Astrocyte (in vitro differentiated cells and primary cell): Measurements from ENCODE around the gene DHTKD1. TPM values are rescaled to one million over a fixed set of nuclear protein-coding genes. Genes with fewer than 3 reads are reported as not detected.

ENCODE experiments used
- DNase-seq: peaks from one replicate; pipeline ENCODE4 v3.0.0-alpha.2; 2010; ENCODE audit warnings: low read depth
- FAIRE-seq: peaks from 2 replicates; lab custom pipeline; 2011; peaks lifted over from hg19 to GRCh38; lab: Jason Lieb, UNC
- H2AFZ ChIP-seq: 2 replicates; pipeline ENCODE4 v1.6.0; 2012; ENCODE audit warnings: low read depth, low read length, inconsistent platforms
- H3K27ac ChIP-seq: 2 replicates; pipeline ENCODE4 v1.5.1; 2011; ENCODE audit warnings: low read depth, low read length, inconsistent platforms
- H3K27me3 ChIP-seq: 2 replicates; pipeline ENCODE4 v1.6.0; 2011; ENCODE audit warnings: low read length, inconsistent platforms; ENCODE audit not compliant: insufficient read depth
- H3K36me3 ChIP-seq: 2 replicates; pipeline ENCODE4 v1.5.1; 2011; ENCODE audit warnings: low read length, inconsistent platforms; ENCODE audit not compliant: insufficient read depth
- H3K4me1 ChIP-seq: 2 replicates; pipeline ENCODE4 v1.5.1; 2011; ENCODE audit warnings: low read length, inconsistent platforms; ENCODE audit not compliant: insufficient read depth
- H3K4me2 ChIP-seq: 2 replicates; pipeline ENCODE4 v1.6.0; 2012; ENCODE audit warnings: low read length, inconsistent platforms
- H3K4me3 ChIP-seq: 2 replicates; pipeline ENCODE4 v1.5.1; 2011; ENCODE audit warnings: low read depth, mild to moderate bottlenecking, low read length, inconsistent platforms; ENCODE audit not compliant: insufficient read depth
- H3K79me2 ChIP-seq: 2 replicates; pipeline ENCODE4 v1.6.0; 2012; ENCODE audit warnings: mild to moderate bottlenecking, low read length, inconsistent platforms; ENCODE audit not compliant: insufficient read depth
- H3K9ac ChIP-seq: 2 replicates; pipeline ENCODE4 v1.6.0; 2012; ENCODE audit warnings: mild to moderate bottlenecking, low read length, inconsistent platforms
- H3K9me3 ChIP-seq: 2 replicates; pipeline ENCODE4 v1.5.1; 2012; ENCODE audit warnings: low read depth, mild to moderate bottlenecking, low read length, inconsistent platforms; ENCODE audit not compliant: insufficient read depth
- H4K20me1 ChIP-seq: 2 replicates; pipeline ENCODE4 v1.6.0; 2012; ENCODE audit warnings: low read length, inconsistent platforms; ENCODE audit not compliant: insufficient read depth
- H3K27ac Mint-ChIP-seq: one replicate; pipeline ENCODE4 v1.8.0; 2021; ENCODE audit warnings: mild to moderate bottlenecking, mixed read lengths; ENCODE audit not compliant: unreplicated experiment
- H3K27me3 Mint-ChIP-seq: one replicate; pipeline ENCODE4 v1.8.0; 2021; ENCODE audit warnings: low read depth, mixed read lengths; ENCODE audit not compliant: unreplicated experiment
- H3K36me3 Mint-ChIP-seq: one replicate; pipeline ENCODE4 v1.8.0; 2021; ENCODE audit warnings: low read depth, mixed read lengths; ENCODE audit not compliant: unreplicated experiment
- H3K4me1 Mint-ChIP-seq: one replicate; pipeline ENCODE4 v1.8.0; 2021; ENCODE audit warnings: low read depth, mixed read lengths; ENCODE audit not compliant: unreplicated experiment
- H3K4me3 Mint-ChIP-seq: one replicate; pipeline ENCODE4 v1.8.0; 2021; ENCODE audit warnings: mild to moderate bottlenecking, moderate library complexity, mixed read lengths; ENCODE audit not compliant: unreplicated experiment
- H3K9me3 Mint-ChIP-seq: one replicate; pipeline ENCODE4 v1.8.0; 2021; ENCODE audit warnings: mild to moderate bottlenecking, mixed read lengths; ENCODE audit not compliant: unreplicated experiment
- CTCF ChIP-seq: IDR thresholded peaks from 2 replicates; pipeline ENCODE4 v1.5.1; 2011; ENCODE audit warnings: low read depth, mild to moderate bottlenecking, inconsistent platforms, low read length, moderate library complexity; ENCODE audit not compliant: insufficient read depth
- EZH2 ChIP-seq: IDR thresholded peaks from 2 replicates; pipeline ENCODE4 v1.6.1; 2012; ENCODE audit warnings: mild to moderate bottlenecking, low read length, inconsistent platforms; ENCODE audit not compliant: insufficient read depth
- total RNA-seq: library from RNA; stranded (reverse); gene quantifications from 2 replicates; pipeline ENCODE4 v1.2.1, GENCODE V29; 2021

DHTKD1 gene
- total RNA-seq, 1 donor from 2014 or later, result 19.5 TPM

GRCh38 chr10:12154516-12154915 is 85.8 kb downstream of the DHTKD1 start:
- no peaks in the 10 kb centered on the region for H3K27me3 ChIP-seq
- H3K36me3 Mint-ChIP-seq, result peaks cover 20% of the 10 kb centered on the region
- H3K79me2 ChIP-seq, result no peaks in the 10 kb centered on the region
- no peak overlapping the region for H2AFZ ChIP-seq
- peaks cover 3% of the 10 kb centered on the region for H4K20me1 ChIP-seq
- H3K36me3 ChIP-seq, result peaks cover 12% of the 10 kb centered on the region
- H3K4me2 ChIP-seq, result no peak overlapping the region
- H3K4me3 Mint-ChIP-seq, result no peak overlapping the region
- no peak for DNase-seq
- no peaks in the 10 kb centered on the region for H3K9me3 Mint-ChIP-seq
- H3K9ac ChIP-seq, result no peak overlapping the region
- H3K27ac Mint-ChIP-seq, result no peak overlapping the region
- no peak for FAIRE-seq
- no peaks in the 10 kb centered on the region for H3K4me1 Mint-ChIP-seq
- no peaks in the 10 kb centered on the region for H3K9me3 ChIP-seq
- no peaks in the 10 kb centered on the region for H3K4me1 ChIP-seq
- TF ChIP-seq EZH2 (no peak), CTCF (no peak)
- H3K27me3 Mint-ChIP-seq, result no peaks in the 10 kb centered on the region
- no peak overlapping the region for H3K27ac ChIP-seq
- H3K4me3 ChIP-seq, result no peak overlapping the region

GRCh38 chr10:12156367-12157123 is 87.8 kb downstream of the DHTKD1 start:
- Histone ChIP-seq H3K4me2 (no peak overlapping the region), H3K79me2 (no peaks in the 10 kb centered on the region), H2AFZ (no peak overlapping the region), H3K4me1 (no peaks in the 10 kb centered on the region), H4K20me1 (peaks cover 3% of the 10 kb centered on the region), H3K9me3 (no peaks in the 10 kb centered on the region), H3K27me3 (no peaks in the 10 kb centered on the region), H3K27ac (no peak overlapping the region), H3K9ac (no peak overlapping the region), H3K36me3 (peaks cover 9% of the 10 kb centered on the region), H3K4me3 (no peak overlapping the region)
- Mint-ChIP-seq H3K27me3 (no peaks in the 10 kb centered on the region), H3K4me3 (no peak overlapping the region), H3K36me3 (peaks cover 19% of the 10 kb centered on the region), H3K4me1 (no peaks in the 10 kb centered on the region), H3K9me3 (no peaks in the 10 kb centered on the region), H3K27ac (no peak overlapping the region)
- no peak for TF ChIP-seq EZH2
- no peak for DNase-seq
- FAIRE-seq, result no peak

GRCh38 chr10:12158111-12158510 is 89.4 kb downstream of the DHTKD1 start:
- no peaks in the 10 kb centered on the region for H3K27me3 Mint-ChIP-seq
- H3K9me3 ChIP-seq, result no peaks in the 10 kb centered on the region
- H3K9ac ChIP-seq, result no peak overlapping the region
- H3K36me3 ChIP-seq, result peaks cover 17% of the 10 kb centered on the region
- no peak overlapping the region for H3K27ac ChIP-seq
- H3K36me3 Mint-ChIP-seq, result peaks cover 16% of the 10 kb centered on the region
- DNase-seq (no peak), FAIRE-seq (no peak)
- H3K4me3 Mint-ChIP-seq, result no peak overlapping the region
- no peaks in the 10 kb centered on the region for H3K27me3 ChIP-seq
- H3K4me1 ChIP-seq, result no peaks in the 10 kb centered on the region
- no peak overlapping the region for H3K27ac Mint-ChIP-seq
- no peak overlapping the region for H3K4me2 ChIP-seq
- no peaks in the 10 kb centered on the region for H3K4me1 Mint-ChIP-seq
- no peak overlapping the region for H2AFZ ChIP-seq
- H3K79me2 ChIP-seq, result no peaks in the 10 kb centered on the region
- no peak overlapping the region for H3K4me3 ChIP-seq
- TF ChIP-seq CTCF, result no peak
- no peak for TF ChIP-seq EZH2
- H4K20me1 ChIP-seq, result peaks cover 3% of the 10 kb centered on the region
- no peaks in the 10 kb centered on the region for H3K9me3 Mint-ChIP-seq
